Measurements from ENCODE around the gene SAMD9L.

DNA sequence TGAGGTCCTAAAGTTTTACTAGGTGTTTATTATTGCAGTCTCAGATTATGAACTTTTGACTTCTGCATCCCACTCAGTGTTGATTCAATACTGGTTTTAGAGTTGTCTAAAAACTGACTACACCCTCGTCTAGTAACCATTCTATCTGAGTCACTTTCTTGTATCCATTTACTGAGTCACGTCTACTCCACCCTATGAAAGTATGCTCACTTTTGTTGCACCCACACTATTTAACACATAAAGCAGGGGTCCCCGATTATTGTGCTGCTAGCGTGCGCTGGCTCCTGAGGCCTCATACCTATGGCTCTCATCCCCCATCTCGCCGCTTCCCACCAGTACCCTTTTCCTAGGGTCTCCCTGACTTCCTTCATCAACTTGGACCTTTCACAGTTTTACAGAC lies 32.4 kb downstream of the SAMD9L start:
- TF ChIP-seq, protein P1, sequence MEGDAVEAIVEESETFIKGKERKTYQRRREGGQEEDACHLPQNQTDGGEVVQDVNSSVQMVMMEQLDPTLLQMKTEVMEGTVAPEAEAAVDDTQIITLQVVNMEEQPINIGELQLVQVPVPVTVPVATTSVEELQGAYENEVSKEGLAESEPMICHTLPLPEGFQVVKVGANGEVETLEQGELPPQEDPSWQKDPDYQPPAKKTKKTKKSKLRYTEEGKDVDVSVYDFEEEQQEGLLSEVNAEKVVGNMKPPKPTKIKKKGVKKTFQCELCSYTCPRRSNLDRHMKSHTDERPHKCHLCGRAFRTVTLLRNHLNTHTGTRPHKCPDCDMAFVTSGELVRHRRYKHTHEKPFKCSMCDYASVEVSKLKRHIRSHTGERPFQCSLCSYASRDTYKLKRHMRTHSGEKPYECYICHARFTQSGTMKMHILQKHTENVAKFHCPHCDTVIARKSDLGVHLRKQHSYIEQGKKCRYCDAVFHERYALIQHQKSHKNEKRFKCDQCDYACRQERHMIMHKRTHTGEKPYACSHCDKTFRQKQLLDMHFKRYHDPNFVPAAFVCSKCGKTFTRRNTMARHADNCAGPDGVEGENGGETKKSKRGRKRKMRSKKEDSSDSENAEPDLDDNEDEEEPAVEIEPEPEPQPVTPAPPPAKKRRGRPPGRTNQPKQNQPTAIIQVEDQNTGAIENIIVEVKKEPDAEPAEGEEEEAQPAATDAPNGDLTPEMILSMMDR (IDR thresholded peaks at IDR 0.05), result no peak
- no peak for TF ChIP-seq POLR2A (IDR thresholded peaks at IDR 0.05)

Data from esophagus squamous epithelium (tissue), 4 donors.